ENCODE measurements around the gene POMGNT1. TPM values are rescaled to one million over a fixed set of nuclear protein-coding genes. Genes with fewer than 3 reads are reported as not detected.

Gene POMGNT1
- total RNA-seq, 1 donor from 2014 or later, result 37.8 TPM

- Mint-ChIP-seq H3K27ac (ENCODE audit: unreplicated experiment) (no peak overlapping the region), H3K36me3 (ENCODE audit: low read depth, unreplicated experiment) (peaks cover 7% of the 10 kb centered on the region), H3K27me3 (ENCODE audit: unreplicated experiment) (peaks cover 10% of the 10 kb centered on the region), H3K9me3 (ENCODE audit: unreplicated experiment) (no peaks in the 10 kb centered on the region), H3K4me3 (ENCODE audit: unreplicated experiment) (no peak overlapping the region), H3K4me1 (ENCODE audit: unreplicated experiment) (peaks cover 9% of the 10 kb centered on the region)
- DNase-seq (ENCODE audit: low spot score), result no peak
- no peak for TF ChIP-seq CTCF (IDR thresholded peaks at IDR 0.05; ENCODE audit: unreplicated experiment)
These were observed 25.9 kb downstream of the POMGNT1 start for GRCh38 chr1:46172321-46172720.

- DNase-seq (ENCODE audit: low spot score), result no peak
- no peaks in the 10 kb centered on the region for H3K9me3 Mint-ChIP-seq (ENCODE audit: unreplicated experiment)
- no peak for TF ChIP-seq CTCF (IDR thresholded peaks at IDR 0.05; ENCODE audit: unreplicated experiment)
- peaks cover 7% of the 10 kb centered on the region for H3K36me3 Mint-ChIP-seq (ENCODE audit: low read depth, unreplicated experiment)
- no peak overlapping the region for H3K4me3 Mint-ChIP-seq (ENCODE audit: unreplicated experiment)
- H3K27ac Mint-ChIP-seq (ENCODE audit: unreplicated experiment), result no peak overlapping the region
- peaks cover 9% of the 10 kb centered on the region for H3K4me1 Mint-ChIP-seq (ENCODE audit: unreplicated experiment)
- peaks cover 10% of the 10 kb centered on the region for H3K27me3 Mint-ChIP-seq (ENCODE audit: unreplicated experiment)
These were observed 26.4 kb downstream of the POMGNT1 start for GRCh38 chr1:46171871-46172270.

- DNase-seq (ENCODE audit: low spot score), result no peak
- Mint-ChIP-seq H3K4me3 (ENCODE audit: unreplicated experiment) (no peak overlapping the region), H3K27ac (ENCODE audit: unreplicated experiment) (no peak overlapping the region), H3K36me3 (ENCODE audit: low read depth, unreplicated experiment) (peaks cover 7% of the 10 kb centered on the region), H3K9me3 (ENCODE audit: unreplicated experiment) (no peaks in the 10 kb centered on the region), H3K27me3 (ENCODE audit: unreplicated experiment) (peaks cover 10% of the 10 kb centered on the region), H3K4me1 (ENCODE audit: unreplicated experiment) (peaks cover 11% of the 10 kb centered on the region)
- TF ChIP-seq CTCF (IDR thresholded peaks at IDR 0.05; ENCODE audit: unreplicated experiment), result no peak
These were observed 26.9 kb downstream of the POMGNT1 start for GRCh38 chr1:46171351-46171750.

GRCh38 chr1:46169811-46170454, 28.3 kb downstream of the POMGNT1 start:
- no peak for DNase-seq (ENCODE audit: low spot score)
- no peaks in the 10 kb centered on the region for H3K9me3 Mint-ChIP-seq (ENCODE audit: unreplicated experiment)
- no peak overlapping the region for H3K4me3 Mint-ChIP-seq (ENCODE audit: unreplicated experiment)
- H3K27ac Mint-ChIP-seq (ENCODE audit: unreplicated experiment), result no peak overlapping the region
- peaks cover 12% of the 10 kb centered on the region for H3K4me1 Mint-ChIP-seq (ENCODE audit: unreplicated experiment)
- no peak for TF ChIP-seq CTCF (IDR thresholded peaks at IDR 0.05; ENCODE audit: unreplicated experiment)
- peaks cover 10% of the 10 kb centered on the region for H3K27me3 Mint-ChIP-seq (ENCODE audit: unreplicated experiment)
- peaks cover 7% of the 10 kb centered on the region for H3K36me3 Mint-ChIP-seq (ENCODE audit: low read depth, unreplicated experiment)

- no peak for TF ChIP-seq CTCF (IDR thresholded peaks at IDR 0.05; ENCODE audit: unreplicated experiment)
- no peak for DNase-seq (ENCODE audit: low spot score)
- Mint-ChIP-seq H3K27ac (ENCODE audit: unreplicated experiment) (no peak overlapping the region), H3K36me3 (ENCODE audit: low read depth, unreplicated experiment) (peaks cover 7% of the 10 kb centered on the region), H3K4me1 (ENCODE audit: unreplicated experiment) (peaks cover 15% of the 10 kb centered on the region), H3K9me3 (ENCODE audit: unreplicated experiment) (no peaks in the 10 kb centered on the region), H3K27me3 (ENCODE audit: unreplicated experiment) (peaks cover 10% of the 10 kb centered on the region), H3K4me3 (ENCODE audit: unreplicated experiment) (no peak overlapping the region)
These were observed 29.8 kb downstream of the POMGNT1 start for GRCh38 chr1:46168477-46168876.
